Skin epidermis (tissue), 12 donors: ENCODE measurements around the gene BCL2L2.

Source experiments
- H3K27ac ChIP-seq, 21 experiments: fragments of 200-600 bp; sonication (generic) in 11 of 21; one replicate each; pipeline ENCODE4 v1.5.0; 2020; ENCODE audit warnings: mild to moderate bottlenecking in 3 of 21, inconsistent platforms in 2 of 21, moderate library complexity in 2 of 21
- H3K4me3 ChIP-seq, 7 experiments: fragments of 200-600 bp; sonication (generic) in 2 of 7; one replicate each; pipeline ENCODE4 v1.5.0; 2020; ENCODE audit warnings: inconsistent platforms in 2 of 7, mild to moderate bottlenecking in 2 of 7, moderate library complexity in 1 of 7

The BCL2L2 gene

DNA sequence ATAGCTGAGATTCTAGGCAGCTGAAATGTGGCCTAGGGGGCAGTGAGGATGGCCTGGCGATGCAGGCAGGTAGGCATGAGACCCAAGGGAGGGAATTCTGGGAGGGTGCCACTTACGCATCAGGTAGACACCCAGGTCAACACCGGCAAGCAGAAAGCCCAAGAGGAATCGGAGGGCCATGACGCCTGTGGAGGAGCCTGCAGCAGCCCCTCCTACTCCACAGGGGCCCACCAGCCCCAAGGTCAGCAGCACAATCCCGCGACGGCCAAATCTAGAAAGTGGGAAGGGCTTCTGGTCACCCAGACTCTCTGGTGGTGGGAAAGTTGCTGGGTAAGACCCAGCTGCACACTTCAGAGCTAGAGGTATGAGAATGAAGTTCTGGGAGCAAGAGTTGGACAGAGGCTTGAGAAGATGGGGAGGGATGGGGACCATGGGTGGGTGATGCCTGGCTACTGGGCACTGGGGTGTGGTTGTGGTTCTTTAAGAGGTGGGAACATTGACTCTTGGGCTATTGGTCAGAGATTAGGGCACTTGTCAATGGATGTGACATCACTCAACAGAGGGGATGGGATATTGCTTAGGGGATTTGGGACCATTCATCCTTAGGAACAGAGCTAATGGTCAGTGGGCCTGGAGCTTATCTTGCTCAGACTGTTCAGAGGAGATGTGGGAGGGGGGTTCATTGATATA lies 42.7 kb downstream of the BCL2L2 start:
- H3K4me3 ChIP-seq, result no peak overlapping the region
- H3K27ac ChIP-seq, result no peak overlapping the region

- Histone ChIP-seq H3K4me3 (peak overlapping the region; percentile 21 to 54 (median 45)), H3K27ac (peak overlapping the region in 5 of 21 experiments; percentile 17 to 46 (median 30))
These were observed 45.3 kb downstream of the BCL2L2 start for GRCh38 chr14:23351681-23352505.

DNA sequence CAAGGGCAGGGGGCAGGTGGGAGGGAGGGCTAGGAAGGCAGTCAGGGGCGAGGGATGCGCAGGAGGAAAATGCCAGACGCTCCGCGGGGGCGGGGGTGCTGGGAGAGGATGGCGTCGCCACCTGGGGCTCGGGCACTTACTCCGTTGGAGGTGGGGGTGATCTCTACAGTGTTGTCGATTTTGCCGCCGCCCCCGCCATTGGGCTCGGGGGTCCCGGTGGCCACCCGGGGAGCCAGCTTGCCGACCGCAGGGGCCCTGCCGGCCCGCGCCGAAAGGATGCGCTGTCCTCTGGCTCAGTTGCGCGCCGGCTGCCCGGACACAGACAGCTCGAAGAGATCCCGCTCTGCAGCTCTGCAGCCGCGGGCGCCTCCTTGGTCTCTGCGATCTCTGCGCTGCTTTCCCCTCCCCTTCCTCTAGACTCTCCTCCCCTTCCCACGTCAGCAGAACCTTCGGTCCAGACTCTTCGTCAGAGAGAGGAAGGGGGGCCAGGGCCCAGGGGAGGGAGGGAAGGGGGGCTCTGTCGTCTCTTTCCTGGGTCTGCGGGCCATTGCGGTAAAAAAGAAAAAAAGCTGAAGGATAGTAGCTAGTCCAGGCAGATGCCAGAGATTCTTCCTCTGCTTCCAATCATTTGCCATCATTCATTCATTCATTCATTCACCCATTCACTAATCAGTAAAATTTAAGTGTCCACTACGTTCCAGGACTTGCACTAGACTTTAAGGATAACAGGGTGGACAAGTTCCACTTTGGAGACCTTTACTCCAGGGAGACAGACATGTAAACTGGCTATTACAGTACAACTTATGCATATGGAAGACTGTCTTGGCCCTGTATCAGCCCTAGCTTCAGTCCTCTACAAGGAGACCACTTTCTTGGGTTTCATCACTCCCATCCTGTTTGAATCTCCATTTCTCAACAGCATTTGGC lies 46.1 kb downstream of the BCL2L2 start, which contains the start of gene SLC22A17:
Gene SLC22A17 (minus strand): TSS at position 382 of the 927 bp plus-strand sequence.
- H3K27ac ChIP-seq, result peak within 1 kb of the TSS in 6 of 21 experiments; percentile 17 to 60 (median 38)

DNA sequence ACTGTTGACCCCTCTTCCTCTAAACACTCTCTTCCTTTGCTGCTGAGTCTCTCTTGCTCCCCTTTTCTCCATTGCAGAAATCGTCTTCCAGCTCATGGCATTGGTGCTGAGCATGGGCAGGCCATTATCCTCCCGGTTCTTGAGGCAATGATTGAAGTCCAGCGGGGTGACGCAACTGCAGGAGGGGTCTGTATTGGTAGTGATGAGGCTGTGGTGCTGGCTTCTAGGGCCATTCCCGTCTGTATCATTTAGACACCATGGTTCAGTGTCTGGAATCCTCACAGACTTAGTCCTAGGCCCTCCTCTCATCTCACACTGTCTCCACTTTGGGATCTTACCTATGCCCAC lies 46.8 kb downstream of the BCL2L2 start:
- Histone ChIP-seq H3K27ac (no peak overlapping the region), H3K4me3 (peak overlapping the region in 1 of 7 experiments; percentile 46)

More for the DNA sequence above, 46.1 kb downstream of the BCL2L2 start, which contains the start of gene SLC22A17:
- peak within 1 kb of the TSS; percentile 21 to 54 (median 45) for H3K4me3 ChIP-seq

- Histone ChIP-seq H3K4me3 (no peak overlapping the region), H3K27ac (no peak overlapping the region)
These were observed 48.4 kb downstream of the BCL2L2 start for GRCh38 chr14:23354990-23355389.

DNA sequence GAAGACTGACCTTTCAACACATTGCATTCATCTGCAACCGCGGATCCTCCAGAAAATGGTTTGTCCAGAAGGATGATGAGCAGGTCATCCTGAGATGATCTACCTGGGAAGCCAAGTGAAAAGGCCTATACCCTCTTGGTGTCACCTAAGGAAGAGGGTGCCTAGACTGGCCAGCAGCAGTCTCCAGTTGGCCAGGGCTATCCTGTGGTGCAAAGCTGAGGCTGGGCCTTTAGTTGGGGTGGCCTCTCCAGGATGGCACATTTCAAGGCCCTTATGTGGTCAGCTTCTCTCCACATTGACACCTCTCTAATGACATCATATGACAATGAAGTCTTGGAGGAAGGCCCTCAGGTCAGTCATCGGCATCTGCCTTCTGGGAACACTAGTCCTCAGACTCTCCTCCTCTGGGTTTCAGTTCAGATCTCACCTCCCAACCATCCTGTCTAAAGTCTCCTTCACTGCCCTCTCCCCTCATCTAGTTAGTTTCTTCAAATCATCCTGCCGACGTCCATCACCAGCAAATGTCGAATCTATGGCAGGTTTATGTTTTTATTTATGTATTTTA lies 49.3 kb downstream of the BCL2L2 start:
- no peak overlapping the region for H3K4me3 ChIP-seq
- H3K27ac ChIP-seq, result no peak overlapping the region

- H3K27ac ChIP-seq, result no peak overlapping the region
- H3K4me3 ChIP-seq, result no peak overlapping the region
These were observed 50.0 kb downstream of the BCL2L2 start for GRCh38 chr14:23356662-23357061.

DNA sequence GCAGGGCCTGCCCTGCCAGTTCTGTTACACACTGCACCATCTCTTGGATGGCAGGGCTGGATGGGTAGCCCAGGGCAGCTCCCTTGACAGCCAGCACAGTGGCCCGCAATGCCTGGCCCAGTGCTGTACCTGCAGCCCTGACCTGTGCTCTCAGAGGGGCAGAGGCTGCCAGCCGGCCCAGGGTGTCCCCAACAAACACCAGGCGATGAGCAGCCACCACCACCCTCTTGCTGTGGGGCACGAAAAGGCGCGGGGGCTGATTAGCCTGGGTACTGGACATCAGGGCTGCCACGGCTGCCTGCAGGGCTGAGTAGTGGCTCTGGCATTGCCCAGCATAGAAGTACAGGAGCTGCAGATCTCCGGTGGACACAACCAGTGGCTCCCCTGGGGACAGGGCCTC lies 50.6 kb downstream of the BCL2L2 start:
- Histone ChIP-seq H3K4me3 (no peak overlapping the region), H3K27ac (no peak overlapping the region)

DNA sequence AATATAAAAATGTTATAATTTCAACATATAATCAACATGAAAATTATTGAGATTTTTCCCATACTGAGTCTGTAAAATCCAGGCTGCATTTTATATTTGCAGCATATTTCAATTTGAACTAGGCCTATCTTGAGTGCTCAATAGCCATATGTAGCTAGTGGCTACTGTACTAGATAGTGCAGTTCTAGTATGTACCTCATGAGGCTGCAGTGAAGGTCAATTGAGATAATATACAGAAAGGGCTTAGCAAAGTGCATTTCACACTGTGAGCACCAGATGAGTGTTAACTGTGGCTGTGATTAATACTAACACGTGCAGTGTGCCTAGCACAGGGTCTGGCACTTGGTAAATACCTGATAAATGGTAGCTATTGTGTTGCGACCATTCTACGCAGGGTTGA lies 51.4 kb downstream of the BCL2L2 start:
- Histone ChIP-seq H3K4me3 (no peak overlapping the region), H3K27ac (no peak overlapping the region)

DNA sequence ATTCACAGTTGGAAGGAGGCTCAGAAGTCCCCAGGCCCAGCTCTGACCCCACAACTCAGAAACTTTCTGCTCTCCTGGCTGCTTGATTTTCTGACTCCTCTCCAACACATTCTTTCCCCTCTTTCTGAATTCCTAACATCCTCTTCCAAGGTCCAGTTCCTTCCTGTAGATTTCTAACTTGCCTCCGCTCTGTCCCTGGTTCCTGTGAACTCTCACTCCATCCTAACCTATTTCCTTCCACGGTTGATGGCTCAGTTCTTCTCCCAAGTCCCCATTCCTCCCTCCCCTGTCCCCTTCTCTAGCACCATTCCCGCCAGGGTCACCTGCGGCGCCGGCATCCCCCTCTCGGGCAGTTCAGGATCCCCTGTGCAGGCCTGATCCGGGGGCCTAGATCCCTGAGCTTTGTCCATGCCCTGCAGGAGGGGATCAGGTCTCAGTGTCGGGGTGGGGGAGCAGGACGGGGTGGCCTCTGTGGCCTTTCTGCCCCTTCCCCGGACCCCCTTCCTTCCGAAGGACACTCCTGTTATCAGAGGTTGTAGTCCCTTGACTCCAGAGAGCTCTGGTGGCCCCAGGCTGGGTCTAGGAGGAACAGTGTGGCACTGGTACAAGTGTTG lies 52.0 kb downstream of the BCL2L2 start:
- Histone ChIP-seq H3K27ac (peak overlapping the region in 1 of 21 experiments; percentile 30), H3K4me3 (no peak overlapping the region)

DNA sequence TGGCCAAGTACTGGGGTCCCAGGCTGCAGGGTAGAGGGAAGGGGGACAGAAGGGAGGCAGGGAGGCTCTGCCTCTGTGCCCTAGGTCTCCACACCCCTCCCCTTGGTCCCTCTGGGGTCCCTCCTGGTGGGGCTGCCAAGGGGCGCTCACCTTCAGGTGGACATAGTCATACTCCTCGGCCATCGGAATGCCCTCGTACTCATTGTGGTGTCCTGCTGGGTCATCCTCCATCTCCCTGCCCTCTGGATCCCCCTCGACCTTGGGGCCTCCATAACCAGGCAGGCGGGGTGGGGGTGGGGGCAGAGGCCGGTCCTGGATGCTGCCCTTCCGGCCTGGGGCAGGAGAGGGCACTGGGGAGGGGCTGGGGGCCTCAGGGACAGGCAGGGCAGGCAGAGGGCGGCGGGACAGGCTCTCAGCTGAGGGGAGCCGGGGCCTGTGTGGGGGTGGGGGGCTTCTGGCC lies 52.6 kb downstream of the BCL2L2 start:
- Histone ChIP-seq H3K27ac (peak overlapping the region in 2 of 21 experiments; percentile 30 to 31), H3K4me3 (no peak overlapping the region)

DNA sequence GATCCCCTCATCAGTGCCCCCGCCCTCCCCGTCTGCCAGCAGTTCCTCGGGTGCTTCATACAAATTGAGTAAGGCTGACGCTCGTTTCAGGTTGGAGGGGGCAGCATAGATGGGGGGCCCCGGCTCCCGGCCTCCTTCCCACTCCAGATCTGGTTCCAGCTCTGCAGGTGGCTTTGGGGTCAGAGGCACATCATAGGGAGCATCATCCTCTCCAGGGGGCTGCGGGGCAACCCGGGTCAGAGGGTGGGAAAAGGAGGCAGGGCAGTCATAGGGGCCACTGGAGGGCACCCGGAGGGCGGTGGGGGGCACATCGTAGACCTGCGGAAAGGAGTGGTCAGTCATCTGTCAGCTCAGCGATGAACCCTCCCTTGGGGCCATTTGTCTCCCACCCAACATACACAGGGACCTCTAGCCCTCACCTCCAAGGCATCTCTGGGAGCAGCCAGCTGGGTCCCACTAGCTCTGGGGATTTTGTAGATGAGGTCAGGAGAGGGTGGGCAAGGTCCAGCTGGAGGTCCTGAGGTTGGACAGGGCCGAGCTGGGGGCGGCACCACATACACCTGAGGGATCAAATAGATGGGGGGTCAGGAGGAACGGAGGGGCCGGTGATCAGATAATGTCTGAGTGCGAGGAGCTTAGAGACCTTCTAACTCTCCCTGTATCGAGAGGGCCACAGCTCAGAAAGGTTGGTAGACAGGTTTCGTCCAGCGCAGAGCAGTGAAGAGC lies 53.3 kb downstream of the BCL2L2 start:
- Histone ChIP-seq H3K4me3 (no peak overlapping the region), H3K27ac (peak overlapping the region in 9 of 21 experiments; percentile 1 to 66 (median 42))

DNA sequence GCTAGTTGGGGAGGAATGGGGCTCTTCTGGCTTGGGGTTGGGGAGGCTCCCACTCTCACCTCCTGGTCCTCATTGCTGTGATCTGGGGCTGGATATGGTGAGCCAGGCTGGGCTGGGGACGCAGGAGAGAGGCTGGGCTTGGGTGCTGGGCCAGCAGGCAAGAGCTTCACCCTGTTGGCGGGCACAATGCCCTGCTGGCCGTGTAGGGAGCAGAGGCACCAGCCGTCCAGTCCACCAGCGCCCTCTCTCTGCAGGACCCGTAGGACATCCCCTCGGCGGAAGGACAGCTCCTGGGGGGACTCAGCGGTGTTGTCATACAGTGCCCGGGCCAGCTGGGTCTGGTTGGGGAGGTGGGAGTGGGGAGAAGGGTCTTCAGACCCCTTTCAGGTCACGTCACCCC lies 53.9 kb downstream of the BCL2L2 start:
- Histone ChIP-seq H3K4me3 (no peak overlapping the region), H3K27ac (peak overlapping the region in 9 of 21 experiments; percentile 1 to 66 (median 42))

GRCh38 chr14:23361320-23361719 lies 54.7 kb downstream of the BCL2L2 start:
- Histone ChIP-seq H3K4me3 (no peak overlapping the region), H3K27ac (peak overlapping the region in 2 of 21 experiments; percentile 20 to 57)
